IPS-15b (cell line): ENCODE data around the gene POU2F1.

ENCODE experiments used
- H3K27me3 ChIP-seq: one replicate; pipeline ENCODE4 v1.6.1; 2013; ENCODE audit warnings: low read length; ENCODE audit not compliant: control insufficient read depth, insufficient read depth
- H3K36me3 ChIP-seq: one replicate; pipeline ENCODE4 v1.6.1; 2013; ENCODE audit warnings: low read length; ENCODE audit not compliant: control insufficient read depth, insufficient read depth
- H3K4me1 ChIP-seq: one replicate; pipeline ENCODE4 v1.6.1; 2013; ENCODE audit warnings: mild to moderate bottlenecking, low read length; ENCODE audit not compliant: control insufficient read depth, insufficient read depth
- H3K4me3 ChIP-seq: one replicate; pipeline ENCODE4 v1.5.1; 2013; ENCODE audit warnings: low read depth, low read length
- H3K9ac ChIP-seq: one replicate; pipeline ENCODE4 v1.6.1; 2013; ENCODE audit warnings: low read depth, mild to moderate bottlenecking, low read length
- H3K9me3 ChIP-seq: one replicate; pipeline ENCODE4 v1.6.1; 2013; ENCODE audit warnings: mild to moderate bottlenecking, low read length; ENCODE audit not compliant: control insufficient read depth, insufficient read depth

Gene POU2F1

DNA sequence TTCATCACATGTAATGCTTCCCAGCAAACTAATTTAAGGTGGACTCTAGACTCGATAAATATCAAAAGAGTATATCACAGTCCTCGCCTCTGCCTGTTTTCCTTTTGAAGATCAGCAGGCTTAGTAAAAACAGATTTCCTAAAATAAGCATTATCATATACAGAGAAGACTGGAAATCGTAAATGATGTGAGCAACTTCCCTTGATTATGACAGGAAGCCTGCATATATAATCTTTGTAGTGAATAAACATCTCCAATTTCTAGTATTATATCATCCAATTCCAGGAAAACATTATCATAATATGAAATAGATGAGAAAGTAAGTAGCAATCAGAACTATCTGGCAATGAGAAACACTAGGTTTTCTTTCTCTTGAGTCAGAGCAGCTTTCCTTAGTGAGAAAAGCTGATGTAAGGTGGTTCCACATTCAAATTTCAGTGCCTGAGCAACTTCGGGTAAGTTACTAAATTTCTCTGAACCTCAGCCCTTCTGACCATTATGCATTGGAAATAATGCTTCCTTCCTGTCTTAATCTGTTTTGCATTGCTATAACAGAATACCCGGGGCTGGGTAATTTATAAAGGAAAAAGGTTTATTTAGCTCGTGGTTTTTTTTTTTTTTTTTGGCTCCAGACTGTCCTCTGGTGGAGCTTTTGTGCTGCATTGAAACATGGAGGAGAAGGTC is 12.6 kb upstream of the POU2F1 start:
- peaks cover 5% of the 10 kb centered on the region for H3K4me1 ChIP-seq
- no peaks in the 10 kb centered on the region for H3K27me3 ChIP-seq
- H3K9me3 ChIP-seq: no peaks in the 10 kb centered on the region
- no peaks in the 10 kb centered on the region for H3K36me3 ChIP-seq
- no peak overlapping the region for H3K9ac ChIP-seq
- no peak overlapping the region for H3K4me3 ChIP-seq

DNA sequence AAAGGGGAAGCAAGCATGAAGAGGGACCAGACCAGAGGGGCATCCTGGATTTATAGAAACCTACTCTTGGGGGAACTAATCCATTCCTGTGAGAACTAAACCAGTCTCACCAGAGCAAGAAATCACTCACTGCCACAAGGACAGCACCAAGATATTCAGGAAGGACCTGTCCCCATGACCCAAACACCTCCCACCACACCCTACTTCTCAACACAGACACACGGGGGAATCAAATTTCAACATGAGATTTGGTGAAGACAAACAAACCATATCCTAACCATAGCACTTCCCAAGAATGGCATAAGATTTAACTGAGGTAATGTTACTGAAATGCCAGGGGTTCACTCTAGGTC is 12.1 kb upstream of the POU2F1 start:
- Histone ChIP-seq H3K36me3 (no peaks in the 10 kb centered on the region), H3K4me1 (peaks cover 5% of the 10 kb centered on the region), H3K9me3 (no peaks in the 10 kb centered on the region), H3K27me3 (no peaks in the 10 kb centered on the region), H3K4me3 (no peak overlapping the region), H3K9ac (no peak overlapping the region)

- peaks cover 5% of the 10 kb centered on the region for H3K4me1 ChIP-seq
- no peaks in the 10 kb centered on the region for H3K27me3 ChIP-seq
- no peaks in the 10 kb centered on the region for H3K9me3 ChIP-seq
- H3K36me3 ChIP-seq: no peaks in the 10 kb centered on the region
- H3K4me3 ChIP-seq: no peak overlapping the region
- no peak overlapping the region for H3K9ac ChIP-seq
Observed at GRCh38 chr1:167209044-167209443, 11.6 kb upstream of the POU2F1 start.

- no peaks in the 10 kb centered on the region for H3K36me3 ChIP-seq
- H3K9me3 ChIP-seq: no peaks in the 10 kb centered on the region
- H3K4me1 ChIP-seq: peaks cover 5% of the 10 kb centered on the region
- H3K9ac ChIP-seq: no peak overlapping the region
- H3K27me3 ChIP-seq: no peaks in the 10 kb centered on the region
- no peak overlapping the region for H3K4me3 ChIP-seq
Observed at GRCh38 chr1:167210966-167211674, 9.6 kb upstream of the POU2F1 start.

GRCh38 chr1:167212025-167212424 is 8.7 kb upstream of the POU2F1 start:
- H3K9ac ChIP-seq: no peak overlapping the region
- H3K4me3 ChIP-seq: no peak overlapping the region
- H3K27me3 ChIP-seq: no peaks in the 10 kb centered on the region
- H3K9me3 ChIP-seq: no peaks in the 10 kb centered on the region
- no peaks in the 10 kb centered on the region for H3K4me1 ChIP-seq
- H3K36me3 ChIP-seq: no peaks in the 10 kb centered on the region

GRCh38 chr1:167216809-167217208 is 3.9 kb upstream of the POU2F1 start:
- H3K9ac ChIP-seq: no peak overlapping the region
- H3K27me3 ChIP-seq: no peaks in the 10 kb centered on the region

GRCh38 chr1:167219194-167219593 is 1.5 kb upstream of the POU2F1 start:
- H3K36me3 ChIP-seq: no peaks in the 10 kb centered on the region
- H3K4me1 ChIP-seq: peaks cover 14% of the 10 kb centered on the region
- H3K9me3 ChIP-seq: no peaks in the 10 kb centered on the region
- no peaks in the 10 kb centered on the region for H3K27me3 ChIP-seq
- H3K4me3 ChIP-seq: peak overlapping the region; percentile 83
- peak overlapping the region; percentile 93 for H3K9ac ChIP-seq

More at GRCh38 chr1:167216809-167217208, 3.9 kb upstream of the POU2F1 start:
- no peaks in the 10 kb centered on the region for H3K36me3 ChIP-seq
- no peak overlapping the region for H3K4me3 ChIP-seq
- no peaks in the 10 kb centered on the region for H3K9me3 ChIP-seq
- H3K4me1 ChIP-seq: peaks cover 5% of the 10 kb centered on the region

GRCh38 chr1:167219646-167220536 is 795 bp upstream of the POU2F1 start:
- no peaks in the 10 kb centered on the region for H3K27me3 ChIP-seq
- no peaks in the 10 kb centered on the region for H3K9me3 ChIP-seq
- H3K9ac ChIP-seq: peak overlapping the region; percentile 93
- H3K4me3 ChIP-seq: peak overlapping the region; percentile 83
- no peaks in the 10 kb centered on the region for H3K36me3 ChIP-seq
- H3K4me1 ChIP-seq: peaks cover 14% of the 10 kb centered on the region

- H3K27me3 ChIP-seq: no peaks in the 10 kb centered on the region
- H3K9me3 ChIP-seq: no peaks in the 10 kb centered on the region
- peak overlapping the region; percentile 80 for H3K9ac ChIP-seq
- peak overlapping the region; percentile 53 for H3K4me3 ChIP-seq
- peaks cover 22% of the 10 kb centered on the region for H3K4me1 ChIP-seq
- no peaks in the 10 kb centered on the region for H3K36me3 ChIP-seq
Observed at GRCh38 chr1:167221126-167221737, 546 bp downstream of the POU2F1 start.

DNA sequence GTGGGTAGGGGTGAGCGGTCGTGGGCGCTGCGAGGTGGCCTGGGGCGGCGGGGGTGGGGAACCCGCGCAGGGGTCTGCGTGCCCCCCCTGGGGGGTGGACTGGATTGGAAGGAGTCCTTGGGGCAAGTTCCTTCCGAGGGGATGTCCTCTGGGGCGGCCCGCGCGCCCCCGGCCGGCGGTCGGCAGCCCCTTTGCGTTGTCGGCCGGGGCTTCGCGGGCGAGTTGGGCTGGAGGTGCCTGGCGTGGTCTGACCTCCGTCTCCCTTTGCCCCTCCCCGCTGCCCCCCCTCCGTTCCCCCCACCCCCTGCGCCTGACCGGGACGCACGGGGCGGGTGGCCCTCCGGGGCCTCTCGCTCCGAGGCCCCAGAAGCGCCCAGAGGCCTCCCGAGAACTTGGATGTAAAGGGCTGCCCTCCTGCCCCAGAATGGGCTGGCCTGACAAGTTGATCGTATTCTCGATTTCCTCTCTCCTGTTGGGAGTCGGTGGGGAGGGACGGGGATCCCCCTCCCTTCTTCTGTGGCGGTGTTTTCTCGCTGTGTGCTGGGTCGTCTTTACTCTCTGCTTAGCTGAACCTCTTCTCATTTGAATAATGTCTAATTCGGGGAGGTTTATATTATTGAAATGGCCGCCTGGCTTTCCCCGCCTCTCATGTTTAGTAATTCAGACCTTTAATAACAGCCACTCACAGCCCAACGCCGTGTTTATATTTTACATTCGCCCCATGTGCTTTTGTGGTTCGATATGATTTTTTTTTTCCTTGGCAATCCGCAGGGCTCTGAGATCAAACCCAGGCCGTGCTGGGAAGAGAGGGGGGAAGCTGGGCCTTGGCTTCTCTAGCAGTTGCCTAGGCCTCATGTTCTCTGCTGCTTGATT is 1.3 kb downstream of the POU2F1 start:
- H3K27me3 ChIP-seq: no peaks in the 10 kb centered on the region
- no peaks in the 10 kb centered on the region for H3K9me3 ChIP-seq
- peaks cover 29% of the 10 kb centered on the region for H3K4me1 ChIP-seq
- no peaks in the 10 kb centered on the region for H3K36me3 ChIP-seq
- peak overlapping the region; percentile 80 for H3K9ac ChIP-seq
- H3K4me3 ChIP-seq: peak overlapping the region; percentile 69
